ENCODE results near the gene NGF.

The NGF gene

DNA sequence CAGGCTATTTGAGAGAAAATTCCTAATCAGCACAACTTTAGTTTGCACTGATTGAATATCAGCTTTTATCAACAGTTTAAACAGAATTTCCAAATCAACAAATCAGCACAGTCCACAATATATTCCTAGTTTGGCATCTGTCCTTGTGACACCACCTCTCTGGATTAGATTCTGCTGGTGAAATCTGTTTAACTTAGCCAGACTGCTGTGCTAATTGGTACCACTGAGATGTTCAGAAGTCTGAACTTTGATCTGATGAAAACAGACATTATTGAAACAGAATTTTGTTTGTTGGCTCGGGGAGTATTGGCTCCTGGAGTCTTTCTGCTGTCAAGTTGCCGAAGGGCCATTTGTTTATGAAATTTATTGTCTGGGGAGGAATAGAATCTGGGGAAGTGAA lies 17.0 kb upstream of the NGF start:
- no peak overlapping the region for H3K4me3 Mint-ChIP-seq
- H3K9me3 Mint-ChIP-seq, result no peaks in the 10 kb centered on the region
- ATAC-seq (replicated peaks) (no peak), DNase-seq (no peak)
- H3K36me3 Mint-ChIP-seq (ENCODE audit: insufficient read depth), result no peaks in the 10 kb centered on the region
- no peak overlapping the region for H3K27ac Mint-ChIP-seq
- no peaks in the 10 kb centered on the region for H3K4me1 Mint-ChIP-seq (ENCODE audit: low read depth in 2 of 2)
- peaks cover 6 to 20% of the 10 kb centered on the region in 2 donors for H3K27me3 Mint-ChIP-seq

DNA sequence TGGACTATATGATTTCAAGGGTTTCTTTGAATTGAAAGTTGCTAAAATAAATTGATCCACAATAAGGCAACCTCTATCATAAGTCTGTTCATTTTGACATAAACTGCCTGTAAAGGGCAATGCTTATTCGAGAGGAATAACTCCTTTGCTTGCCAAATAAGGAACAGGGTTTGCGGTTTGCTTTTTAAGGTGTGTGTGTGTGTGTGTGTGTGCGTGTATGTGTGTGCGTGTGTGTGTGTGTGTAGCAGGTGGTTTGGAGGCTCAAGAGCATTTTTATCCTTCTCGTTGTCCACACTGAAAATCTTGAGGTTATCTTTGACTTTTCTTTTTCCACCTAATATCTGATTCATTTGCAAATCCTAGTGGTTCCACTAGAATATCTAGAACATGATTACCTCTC lies 13.1 kb upstream of the NGF start:
- no peak for DNase-seq
- Mint-ChIP-seq H3K4me3 (no peak overlapping the region), H3K9me3 (no peaks in the 10 kb centered on the region), H3K27me3 (peaks cover 6 to 10% of the 10 kb centered on the region in 2 donors), H3K4me1 (ENCODE audit: low read depth in 2 of 2) (no peaks in the 10 kb centered on the region), H3K36me3 (ENCODE audit: insufficient read depth) (no peaks in the 10 kb centered on the region), H3K27ac (no peak overlapping the region)
- ATAC-seq (replicated peaks), result no peak

DNA sequence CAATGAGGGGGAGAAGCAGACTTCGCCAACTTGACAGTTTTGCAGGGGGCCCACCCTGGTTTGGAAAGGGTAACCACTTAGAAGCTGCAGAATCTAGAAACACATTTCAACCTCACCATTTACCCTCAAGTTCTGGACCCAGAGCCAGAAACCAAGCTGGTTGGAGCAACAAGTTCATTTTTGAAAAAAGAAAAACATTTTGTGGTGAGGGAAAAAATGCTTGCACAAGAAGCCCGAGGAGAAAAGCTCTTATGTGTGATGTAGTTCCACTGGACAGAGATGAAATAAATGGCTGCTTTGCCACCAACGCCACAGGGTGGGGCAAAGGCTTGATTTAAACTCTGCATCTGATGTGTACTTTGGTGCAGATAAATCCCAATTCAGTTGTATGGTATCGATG lies 10.6 kb upstream of the NGF start:
- no peak for DNase-seq
- Mint-ChIP-seq H3K4me1 (ENCODE audit: low read depth in 2 of 2) (no peaks in the 10 kb centered on the region), H3K27me3 (peaks cover 6 to 19% of the 10 kb centered on the region in 2 donors), H3K36me3 (ENCODE audit: insufficient read depth) (no peaks in the 10 kb centered on the region), H3K9me3 (no peaks in the 10 kb centered on the region), H3K4me3 (no peak overlapping the region), H3K27ac (no peak overlapping the region)
- ATAC-seq (replicated peaks), result no peak

DNA sequence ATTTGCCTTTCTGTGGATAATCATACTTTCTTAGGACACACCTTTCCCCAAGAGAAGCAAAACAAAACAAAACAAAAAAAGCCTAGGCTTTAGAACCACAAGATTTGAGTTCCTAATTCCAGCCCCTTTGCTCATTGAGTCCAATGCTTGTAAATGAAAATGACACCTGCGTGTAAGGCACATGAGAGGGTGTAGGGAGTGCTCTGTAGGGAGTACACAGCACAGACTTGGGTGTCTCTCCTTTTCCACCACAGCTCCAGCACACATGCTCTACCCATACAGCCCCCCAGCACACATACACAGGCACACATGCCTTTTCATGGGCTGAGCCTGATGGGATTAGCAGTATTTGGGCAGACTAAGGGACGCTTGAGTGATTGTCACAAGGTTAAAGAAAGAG lies 9.2 kb upstream of the NGF start:
- H3K27ac Mint-ChIP-seq, result no peak overlapping the region
- DNase-seq, result no peak
- no peaks in the 10 kb centered on the region for H3K9me3 Mint-ChIP-seq
- H3K27me3 Mint-ChIP-seq, result peaks cover 7 to 22% of the 10 kb centered on the region in 2 donors
- H3K36me3 Mint-ChIP-seq (ENCODE audit: insufficient read depth), result no peaks in the 10 kb centered on the region
- ATAC-seq (replicated peaks), result no peak
- no peak overlapping the region for H3K4me3 Mint-ChIP-seq
- no peaks in the 10 kb centered on the region for H3K4me1 Mint-ChIP-seq (ENCODE audit: low read depth in 2 of 2)

DNA sequence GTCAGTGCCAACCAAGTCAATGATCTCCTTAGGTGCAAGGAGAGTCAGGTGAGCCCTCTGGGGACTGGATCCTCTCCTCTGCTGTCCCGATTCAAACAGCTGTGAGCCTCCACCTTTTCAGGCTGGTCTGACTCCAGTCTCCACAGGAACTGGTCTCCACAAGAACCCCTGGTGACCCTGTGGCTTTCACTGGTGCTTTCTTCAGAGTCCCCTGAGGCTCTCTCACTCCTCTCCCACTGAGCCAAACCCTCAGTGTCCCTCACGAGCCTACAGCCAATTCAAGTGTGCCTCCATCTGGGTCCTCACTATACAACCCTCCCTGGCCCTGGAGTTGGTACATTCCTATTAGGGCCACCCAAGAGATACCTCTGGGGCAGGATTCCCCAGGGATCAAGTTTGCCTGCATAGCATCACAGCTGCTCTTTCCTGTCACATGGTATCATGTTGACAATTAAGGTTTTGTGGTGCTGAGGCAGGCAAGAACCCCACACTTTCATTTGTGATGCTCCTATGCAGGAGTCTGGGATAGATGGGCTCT lies 5.2 kb upstream of the NGF start:
- DNase-seq, result no peak
- Mint-ChIP-seq H3K36me3 (ENCODE audit: insufficient read depth) (no peaks in the 10 kb centered on the region), H3K4me3 (no peak overlapping the region), H3K4me1 (ENCODE audit: low read depth in 2 of 2) (no peaks in the 10 kb centered on the region), H3K27me3 (peaks cover 24 to 45% of the 10 kb centered on the region in 2 donors), H3K27ac (no peak overlapping the region), H3K9me3 (no peaks in the 10 kb centered on the region)
- ATAC-seq (replicated peaks), result no peak

DNA sequence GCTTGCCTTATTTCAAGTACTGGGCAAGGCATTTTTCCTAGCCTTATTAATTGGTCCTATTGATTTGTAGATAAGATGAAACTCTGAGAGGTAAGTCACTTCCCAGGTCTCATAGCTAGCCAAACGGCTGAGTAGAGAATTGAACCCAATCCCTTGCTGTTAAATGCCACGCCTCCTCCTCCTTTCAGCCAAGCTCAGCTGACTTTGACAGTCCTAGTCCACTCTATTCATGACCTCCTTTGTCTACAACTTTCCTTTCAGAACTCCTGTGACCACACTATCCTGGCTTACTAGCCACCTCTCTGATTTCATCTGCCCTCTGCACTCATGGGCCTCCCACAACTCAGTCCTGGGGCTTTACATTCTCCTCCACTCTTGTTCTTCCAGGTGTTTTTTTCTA lies 3.9 kb upstream of the NGF start:
- peak overlapping the region in 1 of 2 donors; percentile 27 for H3K27ac Mint-ChIP-seq
- H3K4me3 Mint-ChIP-seq, result no peak overlapping the region
- DNase-seq (no peak), ATAC-seq (replicated peaks) (no peak)
- peaks cover 30 to 55% of the 10 kb centered on the region in 2 donors for H3K27me3 Mint-ChIP-seq
- no peaks in the 10 kb centered on the region for H3K36me3 Mint-ChIP-seq (ENCODE audit: insufficient read depth)
- no peaks in the 10 kb centered on the region for H3K9me3 Mint-ChIP-seq
- no peaks in the 10 kb centered on the region for H3K4me1 Mint-ChIP-seq (ENCODE audit: low read depth in 2 of 2)

DNA sequence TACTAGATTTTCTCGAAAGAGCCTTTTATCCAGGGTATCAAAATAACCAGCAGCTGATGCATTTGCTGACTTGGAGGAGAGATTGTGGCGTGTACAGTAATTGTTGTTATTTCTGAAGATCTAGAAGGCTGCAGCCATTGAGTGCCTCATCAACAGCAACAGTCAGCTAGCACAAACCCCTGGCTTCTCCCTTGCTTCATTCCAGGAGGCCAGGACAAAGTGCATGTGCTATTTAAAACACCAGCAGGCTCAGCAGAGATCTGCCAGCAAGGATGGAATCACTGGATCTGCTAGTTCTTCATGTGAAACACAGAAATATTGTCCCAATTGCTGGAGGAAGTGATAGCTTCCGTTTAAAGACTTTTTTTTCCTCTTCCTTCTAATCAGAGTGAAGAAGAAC lies 2.8 kb upstream of the NGF start:
- no peaks in the 10 kb centered on the region for H3K36me3 Mint-ChIP-seq (ENCODE audit: insufficient read depth)
- H3K27ac Mint-ChIP-seq, result no peak overlapping the region
- no peaks in the 10 kb centered on the region for H3K9me3 Mint-ChIP-seq
- H3K4me3 Mint-ChIP-seq, result no peak overlapping the region
- DNase-seq (no peak), ATAC-seq (replicated peaks) (no peak)
- H3K27me3 Mint-ChIP-seq, result peaks cover 36 to 65% of the 10 kb centered on the region in 2 donors
- H3K4me1 Mint-ChIP-seq (ENCODE audit: low read depth in 2 of 2), result no peaks in the 10 kb centered on the region

DNA sequence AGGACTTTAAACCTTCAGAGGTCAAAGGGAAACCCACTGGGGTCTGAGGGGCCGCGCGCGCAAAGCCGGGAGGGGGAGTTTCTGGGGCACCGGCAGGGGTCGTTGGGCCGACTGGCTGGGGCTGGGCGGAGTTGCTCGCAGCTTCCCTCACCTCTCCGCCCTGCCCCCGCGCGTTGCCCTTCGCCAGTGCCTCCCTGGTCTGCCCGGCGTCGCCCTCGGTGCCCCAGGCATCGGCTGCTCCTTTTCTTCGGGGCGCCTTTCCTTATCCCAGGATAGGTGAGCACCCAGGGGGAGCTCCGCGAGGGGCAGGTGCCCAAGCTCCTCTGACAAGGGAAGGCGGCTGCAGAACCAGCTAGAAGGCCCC lies 390 bp upstream of the NGF start:
- ATAC-seq (replicated peaks), result no peak

DNA sequence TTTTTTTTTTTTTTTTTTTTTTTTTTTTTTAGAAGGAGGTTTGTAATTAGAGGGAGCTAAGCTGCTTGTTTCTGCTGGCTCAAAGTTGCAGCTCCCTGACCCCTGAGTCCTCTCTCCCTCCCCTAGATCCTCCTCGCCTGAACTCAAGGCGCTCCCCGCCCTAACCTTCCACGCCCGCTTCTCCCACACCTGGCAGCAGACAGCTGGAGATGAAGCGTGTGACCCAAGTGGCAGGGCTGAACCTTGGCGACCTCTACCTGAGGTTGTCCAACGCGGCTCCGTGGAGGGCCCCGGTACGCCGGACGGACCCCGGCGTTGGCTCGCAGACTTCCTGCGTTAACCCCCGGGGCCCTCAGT lies 795 bp downstream of the NGF start:
- peaks cover 38 to 53% of the 10 kb centered on the region in 2 donors for H3K27me3 Mint-ChIP-seq
- no peak for ATAC-seq (replicated peaks)
- H3K4me3 Mint-ChIP-seq, result no peak overlapping the region
- no peak for DNase-seq
- H3K27ac Mint-ChIP-seq, result no peak overlapping the region
- no peaks in the 10 kb centered on the region for H3K36me3 Mint-ChIP-seq (ENCODE audit: insufficient read depth)
- H3K4me1 Mint-ChIP-seq (ENCODE audit: low read depth in 2 of 2), result no peaks in the 10 kb centered on the region
- no peaks in the 10 kb centered on the region for H3K9me3 Mint-ChIP-seq

More for the DNA sequence above, 390 bp upstream of the NGF start:
- no peak for DNase-seq
- no peaks in the 10 kb centered on the region for H3K4me1 Mint-ChIP-seq (ENCODE audit: low read depth in 2 of 2)
- H3K9me3 Mint-ChIP-seq, result no peaks in the 10 kb centered on the region
- no peaks in the 10 kb centered on the region for H3K36me3 Mint-ChIP-seq (ENCODE audit: insufficient read depth)
- H3K27ac Mint-ChIP-seq, result no peak overlapping the region
- H3K27me3 Mint-ChIP-seq, result peaks cover 42 to 58% of the 10 kb centered on the region in 2 donors
- no peak overlapping the region for H3K4me3 Mint-ChIP-seq

DNA sequence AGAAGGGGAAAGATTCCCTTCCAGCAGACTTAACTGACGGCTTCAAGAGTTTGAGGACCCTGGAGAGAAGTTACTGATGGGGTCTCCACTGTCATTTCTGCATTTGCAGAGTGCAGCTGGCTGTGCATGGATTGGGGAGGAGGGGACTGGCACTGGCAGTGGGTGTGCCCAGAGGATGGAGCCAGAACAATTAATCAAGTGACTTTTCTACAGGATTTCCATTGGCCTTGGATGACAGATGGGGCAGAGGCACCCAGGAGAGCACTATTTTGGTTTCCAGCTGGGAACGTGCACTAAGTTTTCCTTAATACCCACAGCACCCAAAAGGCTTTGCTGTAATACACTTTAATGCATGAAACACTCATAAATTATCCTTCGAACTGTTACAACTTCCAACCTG lies 1.3 kb downstream of the NGF start:
- Mint-ChIP-seq H3K27ac (no peak overlapping the region), H3K4me3 (no peak overlapping the region), H3K27me3 (peaks cover 33 to 53% of the 10 kb centered on the region in 2 donors), H3K36me3 (ENCODE audit: insufficient read depth) (no peaks in the 10 kb centered on the region), H3K9me3 (no peaks in the 10 kb centered on the region), H3K4me1 (ENCODE audit: low read depth in 2 of 2) (no peaks in the 10 kb centered on the region)
- ATAC-seq (replicated peaks), result no peak
- DNase-seq, result no peak

DNA sequence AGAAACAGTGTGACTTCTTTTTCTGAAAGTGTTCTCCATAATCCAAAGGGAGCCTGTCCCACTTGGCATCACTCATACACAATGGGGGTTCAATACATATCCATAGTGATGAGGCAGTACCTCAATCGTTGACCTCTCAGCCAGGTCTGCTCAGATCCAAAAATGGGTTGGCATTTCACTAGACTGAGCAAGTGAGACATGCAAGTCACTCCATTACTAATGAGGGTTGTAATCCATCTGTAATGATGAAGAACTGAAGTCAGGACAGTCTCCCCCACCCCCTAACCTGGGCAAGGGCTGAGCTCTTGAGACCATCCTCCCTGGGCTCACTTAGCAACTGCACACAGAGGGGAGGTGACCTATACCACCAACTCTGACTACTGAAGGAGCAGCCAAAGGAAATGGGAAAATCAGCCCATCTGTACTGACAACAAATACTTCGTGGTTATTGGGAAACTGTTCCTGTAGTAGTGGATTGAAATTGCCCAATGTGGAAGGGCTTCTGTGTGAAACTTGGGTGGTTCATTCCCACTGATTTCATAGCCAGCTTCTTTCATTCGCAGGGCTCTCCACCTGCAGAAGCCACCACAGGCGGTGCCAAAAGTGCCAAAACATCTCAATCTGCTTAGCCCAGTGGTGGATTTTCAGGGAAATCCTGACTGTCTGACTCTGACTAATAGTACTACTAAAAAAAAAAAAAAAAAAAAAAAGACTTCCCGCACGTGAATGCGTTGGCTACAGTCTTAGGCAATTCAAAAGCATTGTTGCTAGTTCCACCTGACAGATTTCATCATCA lies 5.0 kb downstream of the NGF start:
- DNase-seq (no peak), ATAC-seq (replicated peaks) (no peak)
- H3K4me3 Mint-ChIP-seq, result no peak overlapping the region
- H3K9me3 Mint-ChIP-seq, result no peaks in the 10 kb centered on the region
- H3K27ac Mint-ChIP-seq, result no peak overlapping the region
- H3K4me1 Mint-ChIP-seq (ENCODE audit: low read depth in 2 of 2), result no peaks in the 10 kb centered on the region
- no peaks in the 10 kb centered on the region for H3K36me3 Mint-ChIP-seq (ENCODE audit: insufficient read depth)
- peaks cover 19 to 25% of the 10 kb centered on the region in 2 donors for H3K27me3 Mint-ChIP-seq

DNA sequence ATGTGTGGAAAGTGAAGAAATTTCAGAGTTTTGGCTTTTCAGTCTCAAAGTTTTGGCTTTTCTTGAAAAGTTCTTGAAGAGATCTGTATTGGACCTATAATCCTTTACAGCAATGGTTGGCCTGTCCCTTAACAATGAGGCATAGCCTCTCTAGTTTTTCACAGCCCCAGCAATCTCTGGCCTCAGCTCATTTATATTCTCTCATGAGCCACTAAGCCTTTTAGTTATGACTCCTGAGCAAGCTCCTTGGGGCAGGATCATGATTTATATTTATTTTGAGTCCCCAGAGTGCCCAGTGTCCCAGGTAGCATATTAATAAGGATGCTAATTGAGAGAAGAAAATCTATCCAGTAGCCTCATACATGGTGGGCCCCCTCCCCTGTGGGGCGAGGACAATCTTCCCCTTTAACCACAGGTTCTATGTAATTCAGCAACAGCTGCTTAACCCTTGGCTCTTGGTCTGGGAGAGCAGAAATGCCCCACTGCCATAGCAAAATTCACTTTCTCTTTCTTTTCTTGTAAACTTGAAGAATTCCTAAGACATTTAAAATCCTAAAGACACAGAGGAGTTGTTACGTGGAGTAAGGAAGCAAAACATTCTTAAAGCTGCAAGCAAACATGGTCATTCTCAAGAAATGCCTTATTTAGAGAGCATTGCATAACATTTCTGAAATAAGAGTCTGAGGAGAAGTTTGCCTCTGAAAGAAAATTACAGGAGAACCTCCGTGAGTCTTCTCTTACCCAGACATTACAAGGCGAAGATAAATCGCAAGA lies 6.3 kb downstream of the NGF start:
- Mint-ChIP-seq H3K4me1 (ENCODE audit: low read depth in 2 of 2) (no peaks in the 10 kb centered on the region), H3K27ac (no peak overlapping the region), H3K27me3 (peaks cover 15% of the 10 kb centered on the region in 2 donors), H3K36me3 (ENCODE audit: insufficient read depth) (no peaks in the 10 kb centered on the region), H3K4me3 (no peak overlapping the region), H3K9me3 (no peaks in the 10 kb centered on the region)
- no peak for DNase-seq
- ATAC-seq (replicated peaks), result no peak

DNA sequence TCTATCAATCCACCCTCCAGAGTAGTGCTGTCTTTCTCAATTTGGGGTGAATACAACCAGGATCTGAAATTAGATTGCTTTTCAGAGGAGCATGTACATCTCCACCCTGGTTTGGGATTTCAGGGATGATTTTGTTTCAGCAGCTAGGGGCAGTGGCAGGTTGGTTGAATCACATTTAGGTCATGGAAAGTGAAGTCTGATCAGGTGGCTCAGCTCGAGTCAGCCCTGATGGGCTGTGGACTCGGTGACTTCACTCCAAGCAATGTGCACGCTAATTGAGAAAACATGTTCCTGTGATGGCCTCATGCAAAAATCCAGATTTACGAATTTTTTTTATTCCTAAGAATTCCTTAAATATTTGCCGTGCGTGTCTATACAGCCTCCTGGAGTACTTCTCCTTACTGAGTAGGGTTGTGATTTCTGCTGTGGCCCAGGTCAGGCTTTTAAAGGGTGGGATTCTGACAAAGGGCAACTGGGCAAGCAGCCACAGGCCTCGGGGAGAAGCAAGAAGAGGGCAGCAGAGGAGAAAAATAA lies 7.5 kb downstream of the NGF start:
- H3K4me3 Mint-ChIP-seq, result no peak overlapping the region
- H3K27ac Mint-ChIP-seq, result no peak overlapping the region
- DNase-seq, result no peak
- H3K4me1 Mint-ChIP-seq (ENCODE audit: low read depth in 2 of 2), result no peaks in the 10 kb centered on the region
- no peaks in the 10 kb centered on the region for H3K9me3 Mint-ChIP-seq
- no peaks in the 10 kb centered on the region for H3K36me3 Mint-ChIP-seq (ENCODE audit: insufficient read depth)
- no peak for ATAC-seq (replicated peaks)
- H3K27me3 Mint-ChIP-seq, result peaks cover 3 to 15% of the 10 kb centered on the region in 2 donors

DNA sequence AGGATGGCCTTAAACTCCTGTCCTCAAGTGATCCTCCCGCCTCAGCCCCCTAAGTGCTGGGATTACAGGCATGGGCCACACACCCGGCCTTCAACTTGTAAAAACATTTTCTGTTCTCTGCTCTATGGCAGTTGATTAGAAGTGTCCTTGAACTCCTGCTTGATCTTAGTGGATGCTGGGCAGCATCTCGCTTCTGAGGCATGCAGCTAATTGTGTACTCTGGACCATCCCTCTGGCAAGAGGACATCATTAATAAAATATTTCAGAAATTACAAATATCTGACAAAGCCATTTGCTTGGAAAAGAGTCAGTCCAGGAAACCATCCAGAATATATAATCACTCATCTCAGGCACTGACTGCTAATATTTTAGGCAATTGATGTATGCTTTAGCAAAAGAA lies 8.1 kb downstream of the NGF start:
- H3K27ac Mint-ChIP-seq, result no peak overlapping the region
- H3K4me3 Mint-ChIP-seq, result no peak overlapping the region
- no peaks in the 10 kb centered on the region for H3K9me3 Mint-ChIP-seq
- H3K27me3 Mint-ChIP-seq, result peaks cover 6 to 21% of the 10 kb centered on the region in 2 donors
- DNase-seq (no peak), ATAC-seq (replicated peaks) (no peak)
- H3K36me3 Mint-ChIP-seq (ENCODE audit: insufficient read depth), result no peaks in the 10 kb centered on the region
- H3K4me1 Mint-ChIP-seq (ENCODE audit: low read depth in 2 of 2), result no peaks in the 10 kb centered on the region
